Esophagus muscularis mucosa (tissue), 4 donors: ENCODE measurements around the gene CCDC14. TPM values are rescaled to one million over a fixed set of nuclear protein-coding genes. Genes with fewer than 3 reads are reported as not detected.

Experiments
- DNase-seq: peaks from one replicate; pipeline ENCODE4 v3.0.0-alpha.2; 2017; ENCODE audit errors: extremely low spot score
- H3K27ac ChIP-seq, 4 donors: fragments of 200-600 bp; sonication (generic); replicated peaks in 1 of 4; 1 replicate in 3 of 4; 2 replicates in 1 of 4; pipeline ENCODE4 v1.5.1; 2016 to 2019; ENCODE audit warnings: mild to moderate bottlenecking in 1 of 4
- H3K27me3 ChIP-seq, 4 donors: fragments of 200-600 bp; sonication (generic); one replicate each; pipeline versions ENCODE4 v1.5.1 to v1.6.0; 2016 to 2019
- H3K36me3 ChIP-seq, 4 donors: fragments of 200-600 bp; sonication (generic); one replicate each; pipeline ENCODE4 v1.5.1; 2016 to 2019
- H3K4me1 ChIP-seq, 4 donors: fragments of 200-600 bp; sonication (generic); one replicate each; pipeline ENCODE4 v1.5.1; 2016 to 2019
- H3K4me3 ChIP-seq, 4 donors: fragments of 200-600 bp; sonication (generic); 1 replicate in 2 of 4; 2 replicates in 2 of 4; pipeline ENCODE4 v1.5.1; 2016 to 2019; ENCODE audit warnings: mild to moderate bottlenecking in 4 of 4, moderate library complexity in 1 of 4
- H3K9me3 ChIP-seq, 4 donors: fragments of 200-600 bp; sonication (generic); 1 replicate in 3 of 4; 2 replicates in 1 of 4; pipeline ENCODE4 v1.5.1; 2016 to 2019
- CTCF ChIP-seq, 3 experiments: fragments of 200-600 bp in 2 of 3; fragments of 450-650 bp in 1 of 3; sonication (generic) in 2 of 3; IDR thresholded peaks; one replicate each; pipeline ENCODE4 v1.5.1; 2017 to 2019; ENCODE audit warnings: antibody characterized with exemption in 3 of 3, mild to moderate bottlenecking in 2 of 3, moderate library complexity in 1 of 3
- EP300 ChIP-seq: sonication (generic); formaldehyde crosslinking; IDR thresholded peaks from one replicate; pipeline ENCODE4 v1.6.1; 2017; ENCODE audit warnings: antibody characterized with exemption
- POLR2A ChIP-seq: fragments of 450-650 bp; IDR thresholded peaks from one replicate; pipeline ENCODE4 v1.6.1; 2017; ENCODE audit warnings: antibody characterized with exemption, moderate library complexity, mild to moderate bottlenecking, low read depth
- POLR2AphosphoS5 ChIP-seq, 2 donors: sonication (generic); formaldehyde crosslinking; IDR thresholded peaks; one replicate each; pipeline ENCODE4 v1.6.1; 2017; ENCODE audit warnings: antibody characterized with exemption in 2 of 2
- WGBS: methylation state at CpG from one replicate; pipeline ENCODE4 v1.1.5; 2018; 5-methylcytosine and 5-hydroxymethylcytosine counted together
- intact Hi-C: fragments of 100-400 bp; cut with DNase I; formaldehyde crosslinking; loops from one replicate; pipeline ENCODE4 v1.15.1; 2023
- total RNA-seq, 4 donors: library from RNA; depleted of rRNA; stranded (reverse); fragments of >200 nt; gene quantifications; one replicate each; pipeline versions ENCODE4 v1.1.0 to v1.2.1, GENCODE V29; 2016

CCDC14 gene
- total RNA-seq, 4 donors from 2014 or later: 10.1 to 30.3 (median 17.9) TPM

DNA sequence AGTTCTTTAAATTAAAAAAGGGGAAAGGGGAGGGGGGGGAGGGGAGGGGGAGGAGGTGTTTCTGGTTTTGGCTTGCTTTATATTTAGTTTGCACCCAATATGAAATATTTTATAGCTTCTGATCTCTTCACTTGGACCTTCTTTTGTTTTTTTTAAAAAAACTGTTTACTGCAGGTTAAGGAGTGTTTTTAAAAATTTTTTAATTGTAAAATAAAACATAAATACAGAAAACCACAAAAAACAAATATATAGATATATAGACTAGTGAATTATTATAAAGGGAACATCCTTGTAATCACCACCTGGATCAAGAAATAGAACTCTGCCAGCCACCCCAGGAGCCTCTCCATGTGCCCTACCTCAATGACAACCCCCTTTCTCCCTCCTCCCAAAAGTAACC is 76.0 kb downstream of the CCDC14 start:
- intact Hi-C loops: loop anchor here (10.0 kb wide), 4 partner anchors 80 to 290 kb away; partner anchors contain the start of gene CCDC14
- Histone ChIP-seq H3K36me3 (no peaks in the 10 kb centered on the region), H3K9me3 (no peaks in the 10 kb centered on the region), H3K4me1 (peaks cover 7 to 18% (median 15%) of the 10 kb centered on the region in 4 donors), H3K27ac (no peak overlapping the region), H3K4me3 (peak overlapping the region in 1 of 4 donors; percentile 59), H3K27me3 (no peaks in the 10 kb centered on the region)
- TF ChIP-seq POLR2A: no peak
- no peak for TF ChIP-seq POLR2AphosphoS5 (IDR thresholded peaks at IDR 0.05)
- no peak for TF ChIP-seq CTCF (IDR thresholded peaks at IDR 0.05)
- no peak for TF ChIP-seq EP300
- DNase-seq: no peak

- TF ChIP-seq CTCF (IDR thresholded peaks at IDR 0.05) (no peak), POLR2AphosphoS5 (IDR thresholded peaks at IDR 0.05) (peak; percentile 24 to 37)
- intact Hi-C loops: loop anchor here (10.0 kb wide), 4 partner anchors 80 to 290 kb away; partner anchors contain the start of gene CCDC14
- 2% methylated on average over 41 of the region's 70 CpGs for WGBS
- Histone ChIP-seq H3K9me3 (no peaks in the 10 kb centered on the region), H3K4me1 (peaks cover 7 to 18% (median 15%) of the 10 kb centered on the region in 4 donors), H3K27ac (peak within 1 kb of the TSS; percentile 68 to 73 (median 69)), H3K36me3 (no peaks in the 10 kb centered on the region), H3K4me3 (peak within 1 kb of the TSS; percentile 59 to 67 (median 62)), H3K27me3 (no peaks in the 10 kb centered on the region)
- no peak for DNase-seq
Observed at GRCh38 chr3:123884203-123884831, 76.7 kb downstream of the CCDC14 start, which contains the start of gene MYLK. Gene MYLK, minus strand, starts transcription at chr3:123884332. Its CDS starts 90,491 bp downstream, at chr3:123793841.

DNA sequence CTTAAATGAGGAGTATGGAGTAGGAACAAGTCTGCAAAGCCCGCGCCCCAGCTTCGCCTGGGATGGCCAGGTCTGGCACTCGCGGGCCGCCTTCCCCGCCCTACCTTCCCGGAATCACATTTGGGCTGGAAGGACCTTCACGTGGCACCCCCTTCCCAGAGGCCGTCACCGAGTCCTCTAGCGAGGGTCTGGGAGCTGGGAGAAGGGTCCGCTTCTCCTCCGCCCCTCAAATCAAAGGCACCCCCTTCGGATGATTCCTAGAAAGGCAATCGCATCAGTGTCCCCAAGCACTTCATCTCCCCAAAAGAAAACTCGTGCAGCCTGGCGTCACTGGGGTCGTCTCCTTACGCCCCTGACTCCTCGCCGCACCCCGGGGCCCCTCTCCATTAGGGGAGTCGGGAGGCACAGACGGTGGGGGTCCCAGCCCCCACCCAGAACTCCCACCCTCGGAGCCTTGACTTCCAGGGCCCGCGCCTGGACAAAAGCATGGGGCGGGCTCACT is 77.3 kb downstream of the CCDC14 start:
- Histone ChIP-seq H3K27ac (peak overlapping the region; percentile 68 to 73 (median 69)), H3K4me3 (peak overlapping the region; percentile 59 to 67 (median 62)), H3K4me1 (peaks cover 7 to 18% (median 15%) of the 10 kb centered on the region in 4 donors), H3K36me3 (no peaks in the 10 kb centered on the region), H3K9me3 (no peaks in the 10 kb centered on the region), H3K27me3 (no peaks in the 10 kb centered on the region)
- no peak for TF ChIP-seq CTCF (IDR thresholded peaks at IDR 0.05)
- no peak for TF ChIP-seq POLR2A
- no peak for TF ChIP-seq EP300
- no peak for TF ChIP-seq POLR2AphosphoS5 (IDR thresholded peaks at IDR 0.05)
- DNase-seq: peak; percentile 85
- 16% methylated on average over 18 of the region's 29 CpGs for WGBS
- intact Hi-C loops: loop anchor here (10.0 kb wide), 4 partner anchors 81 to 289 kb away; partner anchors contain the start of gene CCDC14

- Histone ChIP-seq H3K4me1 (peaks cover 7 to 18% (median 15%) of the 10 kb centered on the region in 4 donors), H3K27ac (no peak overlapping the region), H3K27me3 (no peaks in the 10 kb centered on the region), H3K36me3 (no peaks in the 10 kb centered on the region), H3K9me3 (no peaks in the 10 kb centered on the region), H3K4me3 (peak overlapping the region; percentile 59 to 67 (median 62))
- 60% methylated on average over 4 of the region's 4 CpGs for WGBS
- intact Hi-C loops: loop anchor here (10.0 kb wide), 4 partner anchors 82 to 288 kb away; partner anchors contain the start of gene CCDC14
- no peak for TF ChIP-seq POLR2AphosphoS5 (IDR thresholded peaks at IDR 0.05)
- TF ChIP-seq EP300: no peak
- TF ChIP-seq CTCF (IDR thresholded peaks at IDR 0.05): no peak
- TF ChIP-seq POLR2A: no peak
- DNase-seq: no peak
Observed at GRCh38 chr3:123883111-123883510, 77.9 kb downstream of the CCDC14 start.
